ENCODE measurements around the gene LCAT. TPM values are rescaled to one million over a fixed set of nuclear protein-coding genes. Genes with fewer than 3 reads are reported as not detected.

Gene LCAT
- total RNA-seq, 1 donor from 2014 or later = 73.8 TPM

DNA sequence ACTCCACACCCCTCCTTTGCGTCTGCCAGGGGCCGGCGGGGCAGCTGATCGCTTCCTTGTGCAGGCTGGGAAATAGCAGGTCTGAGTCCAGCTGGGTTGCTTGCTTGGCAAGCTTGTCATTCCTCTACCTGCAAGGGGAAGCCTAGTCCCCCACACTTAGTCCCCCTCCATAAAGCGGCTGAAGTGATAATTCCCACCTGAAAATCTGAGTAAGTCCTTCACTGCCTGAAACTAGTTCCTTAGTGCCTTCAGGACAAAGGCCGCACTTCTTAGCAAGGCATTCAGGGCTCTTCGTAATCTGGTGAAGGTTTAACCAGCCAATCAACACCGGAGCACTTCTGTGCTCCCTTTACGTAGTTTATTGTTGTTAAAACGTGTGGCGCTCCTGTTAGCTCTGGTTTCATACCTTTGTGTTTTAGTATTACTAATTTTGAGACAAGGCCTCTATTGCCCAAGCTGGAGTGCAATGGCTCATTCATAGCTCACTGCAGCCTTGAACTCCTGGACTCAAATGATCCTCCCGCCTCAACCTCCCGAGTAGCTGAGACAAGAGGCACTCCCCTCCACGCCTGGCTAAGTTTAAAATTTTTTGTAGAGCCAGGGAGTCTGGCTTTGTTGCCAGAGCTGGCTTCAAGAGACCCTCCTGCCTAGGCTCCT lies 50.0 kb downstream of the LCAT start:
- Mint-ChIP-seq H3K27me3 (ENCODE audit: low read depth) (no peaks in the 10 kb centered on the region), H3K27ac (peak overlapping the region; percentile 99), H3K9me3 (no peaks in the 10 kb centered on the region), H3K36me3 (no peaks in the 10 kb centered on the region), H3K4me1 (peaks cover 17% of the 10 kb centered on the region), H3K4me3 (peak overlapping the region; percentile 98)
- DNase-seq (ENCODE audit: low spot score in 2 of 2, unreplicated experiment in 2 of 2) = no peak
- TF ChIP-seq CTCF (IDR thresholded peaks at IDR 0.05; ENCODE audit: unreplicated experiment) = no peak

DNA sequence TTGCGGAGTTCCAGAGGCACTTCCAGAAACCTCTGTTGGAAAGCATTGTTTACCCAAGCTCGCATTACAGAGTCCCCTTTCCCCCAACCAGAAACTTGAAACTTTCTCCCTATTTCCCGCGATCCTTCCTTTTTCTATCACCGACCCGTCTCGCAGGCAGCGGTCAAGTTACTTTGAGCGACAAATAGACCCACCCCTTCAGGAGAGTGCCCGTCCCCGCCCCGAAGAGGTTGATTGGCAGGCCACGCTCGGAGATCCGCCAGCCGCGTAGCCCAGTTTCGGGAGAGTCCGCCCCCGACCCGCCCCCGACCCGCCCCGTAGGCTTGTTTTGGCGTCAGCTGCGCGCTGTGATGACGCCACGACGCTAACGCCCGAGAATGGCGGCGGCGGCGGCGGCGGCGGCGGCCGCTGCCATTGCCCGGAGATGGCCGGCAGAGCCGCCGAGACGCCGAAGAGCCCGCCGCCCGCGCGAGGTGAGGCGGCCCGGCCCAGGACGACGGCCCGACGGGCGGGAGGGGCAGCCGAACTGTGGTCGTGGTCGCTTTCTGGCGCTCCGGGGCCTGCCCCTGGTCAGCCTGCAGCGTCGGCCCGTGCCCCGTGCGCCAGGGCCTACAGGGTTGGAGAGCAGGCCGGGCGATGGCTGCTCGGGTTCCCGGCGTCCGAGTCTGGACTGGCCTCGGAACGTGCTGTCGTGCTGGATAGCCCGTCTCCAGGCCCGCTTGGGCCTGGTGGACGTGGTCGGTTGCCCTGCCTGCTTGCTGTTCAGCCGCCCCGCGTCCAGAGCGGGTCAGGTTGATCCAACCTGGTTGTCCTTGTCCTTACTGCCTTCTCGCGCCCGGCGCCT lies 50.8 kb downstream of the LCAT start, which contains the start of gene PSKH1:
PSKH1 (plus strand) TSS at position 356 of the 844 bp plus-strand sequence. CDS start 15,496 bp downstream, outside the sequence.
- Mint-ChIP-seq H3K27me3 (ENCODE audit: low read depth) (no peaks in the 10 kb centered on the region), H3K4me3 (peak within 1 kb of the TSS; percentile 98), H3K27ac (peak within 1 kb of the TSS; percentile 99), H3K36me3 (no peaks in the 10 kb centered on the region), H3K4me1 (peaks cover 17% of the 10 kb centered on the region), H3K9me3 (no peaks in the 10 kb centered on the region)
- DNase-seq (ENCODE audit: low spot score in 2 of 2, unreplicated experiment in 2 of 2) = peak; percentile 91 to 95
- TF ChIP-seq CTCF (IDR thresholded peaks at IDR 0.05; ENCODE audit: unreplicated experiment) = no peak

DNA sequence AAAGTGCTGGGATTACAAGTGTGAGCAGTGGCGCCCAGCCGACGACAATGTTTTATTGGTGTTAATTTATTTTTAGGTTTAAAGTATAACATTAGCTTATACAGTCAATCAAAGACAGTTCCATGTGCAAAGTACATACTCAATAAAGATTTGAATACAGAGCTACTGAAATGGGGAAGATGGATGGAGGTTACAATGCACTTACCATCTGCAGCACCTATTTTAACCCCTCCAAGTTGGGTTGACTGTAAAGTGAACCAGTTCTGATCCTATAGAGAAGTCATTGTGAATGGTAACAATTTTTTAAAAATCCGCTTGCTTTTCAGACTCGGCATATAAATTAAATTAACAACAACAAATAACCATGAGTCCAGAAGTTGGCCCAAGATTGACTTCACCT lies 51.5 kb downstream of the LCAT start:
- DNase-seq (ENCODE audit: low spot score in 2 of 2, unreplicated experiment in 2 of 2) = no peak
- peak overlapping the region; percentile 94 for H3K27ac Mint-ChIP-seq
- peak overlapping the region; percentile 98 for H3K4me3 Mint-ChIP-seq
- no peaks in the 10 kb centered on the region for H3K27me3 Mint-ChIP-seq (ENCODE audit: low read depth)
- peaks cover 17% of the 10 kb centered on the region for H3K4me1 Mint-ChIP-seq
- no peaks in the 10 kb centered on the region for H3K36me3 Mint-ChIP-seq
- TF ChIP-seq CTCF (IDR thresholded peaks at IDR 0.05; ENCODE audit: unreplicated experiment) = no peak
- no peaks in the 10 kb centered on the region for H3K9me3 Mint-ChIP-seq

Other genes with a start within 250 kb of the LCAT start
- gene GFOD2, start 224.8 kb downstream of the LCAT start, total RNA-seq = 22.8 to 27.0 TPM (median 26.1 TPM) in 3 replicates
- gene RANBP10, start 137.6 kb downstream of the LCAT start, total RNA-seq = 24.0 to 26.8 TPM (median 24.5 TPM) in 3 replicates
- 4.4 to 4.8 TPM (median 4.4 TPM) in 3 replicates for gene TSNAXIP1, start 137.2 kb downstream of the LCAT start, total RNA-seq
- gene THAP11, start 101.8 kb downstream of the LCAT start, total RNA-seq = 27.6 to 28.6 TPM (median 28.1 TPM) in 3 replicates
- 130 to 141 TPM (median 132 TPM) in 3 replicates for gene NUTF2, start 97.2 kb downstream of the LCAT start, total RNA-seq
- gene CENPT, start 96.4 kb downstream of the LCAT start, total RNA-seq = 71.5 to 73.8 TPM (median 73.8 TPM) in 3 replicates
- 71.7 to 83.4 TPM (median 80.2 TPM) in 3 replicates for gene EDC4, start 71.1 kb downstream of the LCAT start, total RNA-seq
- gene NRN1L, start 59.2 kb downstream of the LCAT start, total RNA-seq = 0.66 to 0.99 TPM in 2 of 3 replicates, not detected in the other
- 41.5 to 44.5 TPM (median 43.3 TPM) in 3 replicates for gene PSKH1, start 50.9 kb downstream of the LCAT start, total RNA-seq
- 1.00 to 1.5 TPM (median 1.4 TPM) in 3 replicates for gene CTRL, start 12.3 kb downstream of the LCAT start, total RNA-seq
- 14.0 to 17.2 TPM (median 16.7 TPM) in 3 replicates for gene PSMB10, start 7.3 kb downstream of the LCAT start, total RNA-seq
- gene SLC12A4, start 24.5 kb upstream of the LCAT start, total RNA-seq = 129 to 155 TPM (median 140 TPM) in 3 replicates
- gene DPEP3, start 36.4 kb upstream of the LCAT start, total RNA-seq = not detected in 3 replicates
- not detected in 3 replicates for gene DPEP2, start 55.4 kb upstream of the LCAT start, total RNA-seq
- not detected in 3 replicates for gene DPEP2NB, start 71.8 kb upstream of the LCAT start, total RNA-seq
- gene DDX28, start 79.1 kb upstream of the LCAT start, total RNA-seq = 11.8 to 12.5 TPM (median 11.9 TPM) in 3 replicates
- 18.1 to 20.8 TPM (median 19.4 TPM) in 3 replicates for gene DUS2, start 79.2 kb upstream of the LCAT start, total RNA-seq
- 47.3 to 51.8 TPM (median 51.3 TPM) in 3 replicates for gene NFATC3, start 141.2 kb upstream of the LCAT start, total RNA-seq

Measured in mesothelial cell of epicardium (in vitro differentiated cells).